ENCODE results near the gene IRF5. TPM values are rescaled to one million over a fixed set of nuclear protein-coding genes. Genes with fewer than 3 reads are reported as not detected.

The IRF5 gene
- polyA plus RNA-seq, 1 donor from 2014 or later: not detected

GRCh38 chr7:128919881-128920799, 17.6 kb upstream of the IRF5 start:
- no peak overlapping the region for H2AFZ ChIP-seq (ENCODE audit: low read depth, low read length)
- no peaks in the 10 kb centered on the region for H3K79me2 ChIP-seq (replicated peaks; ENCODE audit: insufficient read depth, low read length)
- no peak overlapping the region for H3K4me2 ChIP-seq (ENCODE audit: low read length)
- no peak overlapping the region for H3K4me3 ChIP-seq (ENCODE audit: low read length)
- peaks cover 19% of the 10 kb centered on the region for H3K27me3 ChIP-seq (ENCODE audit: insufficient read depth, low read depth, low read length)
- H3K9me3 ChIP-seq (ENCODE audit: low read length): no peaks in the 10 kb centered on the region
- H3K9ac ChIP-seq (ENCODE audit: low read length): no peak overlapping the region
- no peak overlapping the region for H3K27ac ChIP-seq (ENCODE audit: low read length)
- no peaks in the 10 kb centered on the region for H3F3A ChIP-seq (ENCODE audit: insufficient read depth, low read length, poor library complexity, severe bottlenecking)
- no peaks in the 10 kb centered on the region for H3K36me3 ChIP-seq (ENCODE audit: insufficient read depth, low read length)
- no peaks in the 10 kb centered on the region for H4K20me1 ChIP-seq (ENCODE audit: insufficient read depth)
- TF ChIP-seq, protein P1, sequence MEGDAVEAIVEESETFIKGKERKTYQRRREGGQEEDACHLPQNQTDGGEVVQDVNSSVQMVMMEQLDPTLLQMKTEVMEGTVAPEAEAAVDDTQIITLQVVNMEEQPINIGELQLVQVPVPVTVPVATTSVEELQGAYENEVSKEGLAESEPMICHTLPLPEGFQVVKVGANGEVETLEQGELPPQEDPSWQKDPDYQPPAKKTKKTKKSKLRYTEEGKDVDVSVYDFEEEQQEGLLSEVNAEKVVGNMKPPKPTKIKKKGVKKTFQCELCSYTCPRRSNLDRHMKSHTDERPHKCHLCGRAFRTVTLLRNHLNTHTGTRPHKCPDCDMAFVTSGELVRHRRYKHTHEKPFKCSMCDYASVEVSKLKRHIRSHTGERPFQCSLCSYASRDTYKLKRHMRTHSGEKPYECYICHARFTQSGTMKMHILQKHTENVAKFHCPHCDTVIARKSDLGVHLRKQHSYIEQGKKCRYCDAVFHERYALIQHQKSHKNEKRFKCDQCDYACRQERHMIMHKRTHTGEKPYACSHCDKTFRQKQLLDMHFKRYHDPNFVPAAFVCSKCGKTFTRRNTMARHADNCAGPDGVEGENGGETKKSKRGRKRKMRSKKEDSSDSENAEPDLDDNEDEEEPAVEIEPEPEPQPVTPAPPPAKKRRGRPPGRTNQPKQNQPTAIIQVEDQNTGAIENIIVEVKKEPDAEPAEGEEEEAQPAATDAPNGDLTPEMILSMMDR (IDR thresholded peaks at IDR 0.05; ENCODE audit: poor library complexity, severe bottlenecking): no peak
- no peak for TF ChIP-seq EZH2 (IDR thresholded peaks at IDR 0.05; ENCODE audit: borderline replicate concordance, insufficient read depth, low read length, poor library complexity, severe bottlenecking)
- H3K9me2 ChIP-seq (ENCODE audit: insufficient read depth, low read length): no peaks in the 10 kb centered on the region

DNA sequence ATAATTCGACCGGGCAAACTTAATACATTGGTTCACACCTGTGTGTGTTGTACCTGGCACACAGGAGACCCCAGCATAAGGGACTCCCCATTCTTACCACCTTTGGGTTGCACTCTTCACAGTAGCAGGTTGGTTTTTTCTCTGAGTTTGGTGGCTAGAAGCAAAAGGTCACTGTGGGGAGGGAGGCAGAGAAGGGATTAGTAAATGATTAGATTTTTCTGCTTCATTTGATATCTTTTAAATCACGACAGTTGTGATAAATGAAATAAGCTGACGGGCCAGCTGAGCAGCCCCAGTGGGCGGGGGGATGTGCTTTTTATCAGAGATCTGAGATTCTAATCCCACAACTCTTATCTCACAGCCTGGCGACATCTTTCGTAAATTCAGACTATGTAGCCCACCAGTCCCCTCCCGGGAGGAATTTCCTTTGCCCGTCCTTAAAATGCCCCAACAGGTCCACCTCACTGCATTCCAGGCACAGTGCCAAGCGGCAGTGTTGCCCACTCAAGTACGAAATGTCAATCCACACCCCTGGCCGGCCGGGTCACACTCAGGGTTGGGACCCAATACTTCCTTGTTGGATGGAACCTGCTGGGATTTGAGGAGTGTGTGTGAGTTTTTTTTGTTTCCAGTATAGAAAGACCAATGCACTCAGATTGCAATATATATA, 16.7 kb upstream of the IRF5 start:
- H3K9ac ChIP-seq (ENCODE audit: low read length): no peak overlapping the region
- no peaks in the 10 kb centered on the region for H3K9me3 ChIP-seq (ENCODE audit: low read length)
- H3K36me3 ChIP-seq (ENCODE audit: insufficient read depth, low read length): no peaks in the 10 kb centered on the region
- no peak overlapping the region for H3K27ac ChIP-seq (ENCODE audit: low read length)
- H3K27me3 ChIP-seq (ENCODE audit: insufficient read depth, low read depth, low read length): peaks cover 11% of the 10 kb centered on the region
- no peak overlapping the region for H3K4me3 ChIP-seq (ENCODE audit: low read length)
- no peaks in the 10 kb centered on the region for H3F3A ChIP-seq (ENCODE audit: insufficient read depth, low read length, poor library complexity, severe bottlenecking)
- H3K4me2 ChIP-seq (ENCODE audit: low read length): no peak overlapping the region
- H3K9me2 ChIP-seq (ENCODE audit: insufficient read depth, low read length): no peaks in the 10 kb centered on the region
- H4K20me1 ChIP-seq (ENCODE audit: insufficient read depth): no peaks in the 10 kb centered on the region
- no peak overlapping the region for H2AFZ ChIP-seq (ENCODE audit: low read depth, low read length)
- H3K79me2 ChIP-seq (replicated peaks; ENCODE audit: insufficient read depth, low read length): no peaks in the 10 kb centered on the region
- no peak for TF ChIP-seq SMC3 (conservative IDR thresholded peaks at IDR 0.05; ENCODE audit: poor library complexity)
- TF ChIP-seq POLR2AphosphoS5 (IDR thresholded peaks at IDR 0.05): no peak
- no peak for TF ChIP-seq EZH2 (IDR thresholded peaks at IDR 0.05; ENCODE audit: borderline replicate concordance, insufficient read depth, low read length, poor library complexity, severe bottlenecking)
- TF ChIP-seq EP300 (conservative IDR thresholded peaks at IDR 0.05; ENCODE audit: poor library complexity, severe bottlenecking): no peak
- TF ChIP-seq, protein P2, sequence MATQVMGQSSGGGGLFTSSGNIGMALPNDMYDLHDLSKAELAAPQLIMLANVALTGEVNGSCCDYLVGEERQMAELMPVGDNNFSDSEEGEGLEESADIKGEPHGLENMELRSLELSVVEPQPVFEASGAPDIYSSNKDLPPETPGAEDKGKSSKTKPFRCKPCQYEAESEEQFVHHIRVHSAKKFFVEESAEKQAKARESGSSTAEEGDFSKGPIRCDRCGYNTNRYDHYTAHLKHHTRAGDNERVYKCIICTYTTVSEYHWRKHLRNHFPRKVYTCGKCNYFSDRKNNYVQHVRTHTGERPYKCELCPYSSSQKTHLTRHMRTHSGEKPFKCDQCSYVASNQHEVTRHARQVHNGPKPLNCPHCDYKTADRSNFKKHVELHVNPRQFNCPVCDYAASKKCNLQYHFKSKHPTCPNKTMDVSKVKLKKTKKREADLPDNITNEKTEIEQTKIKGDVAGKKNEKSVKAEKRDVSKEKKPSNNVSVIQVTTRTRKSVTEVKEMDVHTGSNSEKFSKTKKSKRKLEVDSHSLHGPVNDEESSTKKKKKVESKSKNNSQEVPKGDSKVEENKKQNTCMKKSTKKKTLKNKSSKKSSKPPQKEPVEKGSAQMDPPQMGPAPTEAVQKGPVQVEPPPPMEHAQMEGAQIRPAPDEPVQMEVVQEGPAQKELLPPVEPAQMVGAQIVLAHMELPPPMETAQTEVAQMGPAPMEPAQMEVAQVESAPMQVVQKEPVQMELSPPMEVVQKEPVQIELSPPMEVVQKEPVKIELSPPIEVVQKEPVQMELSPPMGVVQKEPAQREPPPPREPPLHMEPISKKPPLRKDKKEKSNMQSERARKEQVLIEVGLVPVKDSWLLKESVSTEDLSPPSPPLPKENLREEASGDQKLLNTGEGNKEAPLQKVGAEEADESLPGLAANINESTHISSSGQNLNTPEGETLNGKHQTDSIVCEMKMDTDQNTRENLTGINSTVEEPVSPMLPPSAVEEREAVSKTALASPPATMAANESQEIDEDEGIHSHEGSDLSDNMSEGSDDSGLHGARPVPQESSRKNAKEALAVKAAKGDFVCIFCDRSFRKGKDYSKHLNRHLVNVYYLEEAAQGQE (IDR thresholded peaks at IDR 0.05; ENCODE audit: borderline replicate concordance): no peak
- no peak for TF ChIP-seq MXI1 (conservative IDR thresholded peaks at IDR 0.05; ENCODE audit: poor library complexity, severe bottlenecking)
- TF ChIP-seq TAF1 (IDR thresholded peaks at IDR 0.05; ENCODE audit: low read depth): no peak
- TF ChIP-seq, protein P1 (IDR thresholded peaks at IDR 0.05; ENCODE audit: poor library complexity, severe bottlenecking): no peak
- TF ChIP-seq RAD21 (conservative IDR thresholded peaks at IDR 0.05): no peak

Data from neural cell (in vitro differentiated cells).